ENCODE measurements around the gene RALGPS2.

DNA sequence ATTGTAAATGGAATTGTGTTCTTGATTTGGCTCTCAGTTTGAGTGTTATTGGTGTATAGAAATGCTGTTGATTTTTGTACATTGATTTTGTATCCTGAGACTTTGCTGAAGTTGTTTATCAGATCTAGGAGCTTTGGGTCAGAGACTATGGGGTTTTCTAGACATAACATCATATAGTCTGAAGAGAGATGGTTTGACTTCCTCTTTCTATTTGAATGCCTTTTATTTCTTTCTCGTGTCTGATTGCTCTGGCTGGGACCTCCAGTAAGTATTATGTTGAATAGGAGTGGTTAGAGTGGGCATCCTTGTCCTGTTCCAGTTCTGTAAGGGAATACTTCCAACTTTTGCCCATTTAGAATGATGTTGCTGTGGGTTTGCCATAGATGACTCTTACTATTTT is 185.0 kb downstream of the RALGPS2 start:
- TF ChIP-seq NRF1 (IDR thresholded peaks at IDR 0.05; ENCODE audit: low read depth, low read length) (no peak), TAF1 (IDR thresholded peaks at IDR 0.05; ENCODE audit: borderline replicate concordance, low read depth, low read length) (no peak), RAD21 (IDR thresholded peaks at IDR 0.05; ENCODE audit: low read length) (no peak), EZH2phosphoT487 (IDR thresholded peaks at IDR 0.05; ENCODE audit: borderline replicate concordance, low read depth) (no peak), FOXJ3 (CRISPR knock-in tag; IDR thresholded peaks at IDR 0.05) (no peak), SIN3A (IDR thresholded peaks at IDR 0.05; ENCODE audit: borderline replicate concordance, low read depth, low read length) (no peak), CTCF (IDR thresholded peaks at IDR 0.05) (no peak)
- TF ChIP-seq, protein P1, sequence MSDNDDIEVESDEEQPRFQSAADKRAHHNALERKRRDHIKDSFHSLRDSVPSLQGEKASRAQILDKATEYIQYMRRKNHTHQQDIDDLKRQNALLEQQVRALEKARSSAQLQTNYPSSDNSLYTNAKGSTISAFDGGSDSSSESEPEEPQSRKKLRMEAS (IDR thresholded peaks at IDR 0.05; ENCODE audit: low read depth) = no peak
